ENCODE measurements around the gene C2CD3.
"Not testable (repeated sequence)": the region's sequence is repeated elsewhere in the genome, so short reads cannot be mapped to it uniquely, and the experiment has no call there.

Gene C2CD3

DNA sequence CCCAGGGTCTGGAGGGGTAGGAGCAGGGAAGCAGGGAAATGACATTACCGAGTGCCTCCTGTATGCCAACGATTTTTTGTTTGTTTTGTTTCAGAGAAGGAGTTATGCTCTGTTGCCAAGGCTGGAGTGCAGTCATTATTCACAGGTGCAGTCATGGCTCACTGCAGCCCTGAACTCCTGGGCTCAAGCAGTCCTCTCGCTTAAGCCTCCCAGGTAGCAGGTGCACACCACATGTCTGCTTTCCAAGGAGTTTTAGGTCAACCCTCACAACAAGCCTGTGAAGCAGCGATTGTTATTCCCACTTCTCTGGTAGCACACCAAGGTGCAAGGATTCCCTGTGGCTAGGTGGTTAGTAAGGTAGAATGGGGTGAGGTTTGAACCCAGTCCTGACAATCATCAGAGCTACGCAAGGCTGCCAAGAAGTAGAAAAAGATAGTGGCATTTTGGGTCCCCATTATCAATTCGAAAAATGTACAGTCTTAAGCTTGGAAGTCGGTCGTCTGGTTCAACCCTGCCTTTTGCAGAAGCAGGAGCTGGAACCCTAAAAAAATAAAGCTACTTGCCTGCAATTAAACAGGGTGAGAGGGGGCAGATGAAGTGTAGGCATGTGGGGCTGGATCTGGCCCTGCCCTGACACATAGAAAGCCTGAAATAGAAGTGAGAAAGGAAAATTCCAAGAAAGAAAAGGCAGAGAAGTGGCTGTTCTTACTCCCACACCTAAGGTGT is 171.1 kb downstream of the C2CD3 start:
- no peak for FAIRE-seq

DNA sequence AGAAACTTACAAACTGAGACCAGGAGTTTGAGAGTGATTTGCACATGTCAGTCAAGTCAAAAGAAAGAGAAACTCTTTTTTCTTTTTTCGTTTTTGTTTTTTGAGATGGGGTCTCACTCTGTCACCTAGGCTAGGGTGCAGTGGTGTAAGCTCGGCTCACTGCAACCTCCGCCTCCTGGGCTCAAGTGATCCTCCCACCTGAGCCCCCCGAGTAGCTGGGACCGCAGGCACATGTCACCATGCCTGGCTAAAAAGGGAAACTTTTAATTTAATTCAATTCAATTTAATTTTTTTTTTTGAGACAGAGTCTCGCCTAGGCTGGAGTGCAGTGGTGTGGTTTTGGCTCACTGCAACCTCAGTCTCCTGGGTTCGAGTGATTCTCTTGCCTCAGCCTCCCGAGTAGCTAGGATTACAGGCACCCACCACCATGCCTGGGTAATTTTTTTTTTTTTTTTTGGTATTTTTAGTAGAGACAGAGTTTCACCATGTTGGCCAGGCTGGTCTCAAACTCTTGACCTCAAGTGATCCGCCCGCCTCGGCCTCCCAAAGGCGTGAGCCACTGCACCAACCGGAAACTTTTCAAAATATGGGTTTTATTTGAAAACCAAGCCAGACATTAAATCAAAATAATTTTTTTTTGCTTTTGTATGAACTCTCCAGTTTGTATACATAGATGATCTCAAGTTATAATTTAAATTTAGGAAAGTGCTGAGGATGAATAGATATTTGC is 171.8 kb downstream of the C2CD3 start:
- FAIRE-seq: no peak

DNA sequence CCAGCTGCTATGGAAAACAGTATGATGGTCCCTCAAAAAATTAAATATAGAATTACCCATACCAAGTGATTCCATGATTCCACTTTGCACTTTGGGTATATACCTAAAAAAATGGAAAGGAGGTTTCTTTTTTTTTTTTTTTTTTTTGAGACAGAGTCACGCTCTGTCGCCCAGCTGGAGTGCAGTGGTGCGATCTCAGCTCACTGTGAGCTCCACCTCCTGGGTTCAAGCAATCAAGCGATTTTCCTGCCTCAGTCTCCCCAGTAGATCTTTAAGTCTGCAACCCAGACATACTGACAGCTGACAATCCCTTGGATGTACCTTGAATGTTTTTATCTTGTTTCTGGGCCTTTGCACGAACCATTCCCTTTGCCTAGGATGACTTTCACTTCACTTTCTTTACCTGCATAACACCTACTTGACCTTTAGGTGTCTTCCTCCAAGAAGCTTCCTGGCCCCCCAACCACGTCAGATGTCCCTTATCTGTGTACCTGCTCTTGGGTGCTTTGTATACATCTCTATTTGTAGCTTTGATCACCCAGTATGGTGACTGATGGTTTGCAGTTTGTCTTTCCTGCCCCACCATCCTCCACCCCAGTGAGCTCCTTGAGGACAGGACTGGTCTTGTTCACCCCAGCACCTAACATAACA is 173.6 kb downstream of the C2CD3 start:
- no peak for FAIRE-seq

DNA sequence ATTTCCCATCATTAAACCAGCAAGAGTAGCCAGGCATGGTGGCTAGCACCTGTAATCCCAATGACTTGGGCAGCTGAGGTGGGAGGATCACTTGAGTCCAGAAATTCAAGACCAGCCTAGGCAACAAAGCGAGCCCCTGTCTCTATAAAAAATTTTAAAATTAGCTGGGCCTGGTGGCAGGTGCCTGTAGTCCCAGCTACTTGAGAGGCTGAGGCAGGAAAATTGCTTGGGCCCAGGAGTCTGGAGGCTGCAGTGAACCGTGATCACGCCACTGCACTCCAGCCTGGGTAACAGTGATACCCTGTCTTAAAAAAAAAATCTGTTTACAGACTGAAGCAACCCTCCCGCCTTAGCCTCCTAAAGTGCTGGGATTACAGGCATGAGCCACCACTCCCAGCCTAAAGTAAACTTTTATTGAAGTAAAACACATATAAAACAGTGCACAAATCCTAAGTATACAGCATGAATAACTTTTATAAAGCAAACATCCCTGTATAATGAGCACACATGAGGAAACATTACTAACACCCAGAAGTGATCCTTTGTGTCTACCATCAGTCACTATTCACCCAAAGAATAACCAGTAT is 174.5 kb downstream of the C2CD3 start:
- FAIRE-seq: no peak

DNA sequence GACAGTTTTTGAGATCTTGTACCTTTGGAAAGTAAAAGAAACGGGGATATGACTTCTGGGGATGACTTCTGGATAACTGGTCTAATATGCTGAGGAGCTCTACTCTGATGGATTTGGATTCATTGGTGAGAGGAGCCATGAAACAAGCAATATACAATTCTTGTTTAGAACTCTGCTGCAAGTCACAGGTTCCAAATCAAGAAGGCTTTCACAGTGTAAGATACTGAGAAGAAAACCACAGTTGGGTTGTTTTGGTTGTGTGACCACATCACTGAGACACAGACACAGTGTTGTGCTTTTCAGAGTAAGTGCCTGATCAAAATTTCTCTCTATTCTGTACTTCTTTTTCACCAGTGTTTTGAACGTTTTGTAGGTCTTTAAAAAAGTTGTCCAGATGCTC is 175.1 kb downstream of the C2CD3 start:
- no peak for FAIRE-seq

DNA sequence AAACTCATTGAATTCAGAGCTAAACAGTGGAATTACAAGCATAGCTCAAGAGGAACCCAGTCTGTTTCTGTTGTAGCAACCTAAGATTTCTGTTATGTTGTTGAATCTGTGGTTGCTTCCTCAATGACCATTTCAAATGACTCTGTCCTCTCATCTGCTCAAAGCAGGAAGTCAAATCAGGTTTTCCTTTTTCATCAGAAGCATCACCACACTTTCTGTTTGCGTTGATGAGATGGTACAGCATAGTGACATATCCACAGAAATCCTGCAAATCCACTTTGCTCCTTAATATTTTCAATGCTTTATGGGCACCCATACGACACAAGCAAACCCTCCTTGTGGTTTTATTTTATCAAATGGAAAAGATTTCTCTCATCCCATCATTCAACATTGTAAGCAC is 175.6 kb downstream of the C2CD3 start:
- FAIRE-seq: no peak

DNA sequence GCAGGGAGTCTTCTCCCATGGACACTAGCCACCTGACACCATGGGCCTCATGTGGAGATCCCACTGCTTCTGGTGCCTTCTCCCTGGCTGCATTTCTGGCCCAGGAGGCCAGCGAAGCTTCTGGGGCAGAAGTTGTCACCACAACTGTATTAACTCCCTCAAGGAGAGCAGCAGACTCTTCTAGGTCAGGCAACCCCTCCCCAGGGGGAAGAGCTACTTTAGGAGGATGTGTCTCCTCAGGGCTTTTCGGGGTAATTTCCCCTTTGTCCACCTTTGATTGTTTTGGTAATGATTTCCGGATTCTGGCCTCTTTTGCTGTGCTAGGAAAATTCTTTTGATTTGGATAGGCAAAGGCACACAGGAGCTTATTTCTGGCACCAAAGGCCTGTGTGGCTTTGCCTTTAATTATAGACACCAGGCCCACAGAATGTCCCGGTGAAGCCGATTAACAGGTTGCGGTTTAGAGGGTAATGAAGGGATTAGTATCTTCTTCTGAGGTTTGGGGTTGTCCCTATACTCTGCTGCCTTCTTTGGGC is 179.3 kb downstream of the C2CD3 start:
- FAIRE-seq: no peak

DNA sequence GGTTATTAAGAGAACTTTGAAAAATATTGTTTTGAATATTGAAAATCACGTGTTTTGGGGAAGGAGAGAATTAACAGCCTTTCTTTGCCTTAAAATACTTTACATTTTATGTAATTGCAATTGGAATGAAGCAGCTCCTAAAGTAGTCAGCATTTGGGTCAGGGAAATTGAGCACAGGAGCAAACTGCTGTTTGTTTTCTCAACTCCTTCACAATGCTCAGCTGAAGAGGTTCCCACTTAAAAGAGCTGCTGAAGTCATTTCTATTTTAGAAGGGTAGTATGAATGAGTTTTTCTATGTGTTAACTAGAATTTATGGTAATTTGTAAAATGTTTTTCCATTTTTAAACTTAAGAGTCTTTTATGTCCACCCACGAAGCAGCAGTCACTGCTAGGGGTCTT is 180.1 kb downstream of the C2CD3 start:
- FAIRE-seq: no peak

DNA sequence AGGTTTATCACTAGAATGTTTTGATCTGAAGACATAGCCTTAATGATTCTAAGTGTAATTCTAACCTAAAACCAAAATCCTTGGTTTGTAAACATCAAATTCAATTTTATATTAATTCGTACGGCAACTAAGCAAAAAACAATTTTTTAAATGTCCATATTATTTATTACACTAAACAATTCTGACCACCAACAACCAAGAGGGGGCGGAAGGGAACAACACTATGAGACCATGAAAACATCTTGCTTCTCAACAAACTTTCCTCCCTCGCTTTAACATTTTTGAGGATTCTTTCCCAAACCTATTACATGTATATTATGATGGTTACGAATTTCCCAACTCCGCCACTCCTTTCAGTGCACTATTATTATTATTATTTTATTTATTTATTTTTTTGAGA is 181.6 kb downstream of the C2CD3 start:
- no peak for FAIRE-seq

DNA sequence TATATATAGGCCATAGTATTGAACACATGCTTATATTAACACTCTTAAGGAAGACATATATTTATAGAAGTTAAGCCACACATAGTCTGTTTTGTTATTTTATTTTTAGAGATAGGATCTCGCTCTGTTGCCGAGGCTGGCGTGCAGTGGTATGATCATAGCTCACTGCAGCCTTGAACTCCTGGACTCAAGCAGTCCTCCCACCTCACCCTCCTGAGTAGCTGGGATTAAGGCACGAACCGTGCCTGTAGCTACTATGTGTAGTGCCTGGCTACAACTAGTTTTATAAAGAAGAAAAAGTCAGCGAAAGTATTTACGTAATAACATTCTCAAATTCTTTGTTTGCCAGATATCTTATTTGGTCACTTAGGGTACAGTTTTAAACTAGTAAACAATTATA is 182.6 kb downstream of the C2CD3 start:
- no peak for FAIRE-seq

DNA sequence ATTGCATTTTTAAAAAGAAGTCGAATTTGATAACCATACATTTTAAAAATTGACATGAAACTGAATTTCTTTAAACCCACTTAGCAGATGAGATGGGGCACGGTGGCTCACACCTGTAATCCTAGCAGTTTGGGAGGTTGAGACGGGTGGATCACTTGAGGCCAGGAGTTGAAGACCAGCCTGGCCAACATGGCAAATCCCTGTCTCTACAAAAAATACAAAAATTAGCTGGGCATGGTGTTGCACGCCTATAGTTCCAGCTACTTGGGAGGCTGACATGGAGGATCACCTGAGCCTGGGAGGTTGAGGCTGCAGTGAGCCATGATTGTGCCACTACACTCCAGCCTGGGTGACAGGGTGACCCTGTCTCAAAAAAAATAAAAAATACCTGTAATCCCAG is 185.1 kb downstream of the C2CD3 start:
- FAIRE-seq: not testable (repeated sequence)

DNA sequence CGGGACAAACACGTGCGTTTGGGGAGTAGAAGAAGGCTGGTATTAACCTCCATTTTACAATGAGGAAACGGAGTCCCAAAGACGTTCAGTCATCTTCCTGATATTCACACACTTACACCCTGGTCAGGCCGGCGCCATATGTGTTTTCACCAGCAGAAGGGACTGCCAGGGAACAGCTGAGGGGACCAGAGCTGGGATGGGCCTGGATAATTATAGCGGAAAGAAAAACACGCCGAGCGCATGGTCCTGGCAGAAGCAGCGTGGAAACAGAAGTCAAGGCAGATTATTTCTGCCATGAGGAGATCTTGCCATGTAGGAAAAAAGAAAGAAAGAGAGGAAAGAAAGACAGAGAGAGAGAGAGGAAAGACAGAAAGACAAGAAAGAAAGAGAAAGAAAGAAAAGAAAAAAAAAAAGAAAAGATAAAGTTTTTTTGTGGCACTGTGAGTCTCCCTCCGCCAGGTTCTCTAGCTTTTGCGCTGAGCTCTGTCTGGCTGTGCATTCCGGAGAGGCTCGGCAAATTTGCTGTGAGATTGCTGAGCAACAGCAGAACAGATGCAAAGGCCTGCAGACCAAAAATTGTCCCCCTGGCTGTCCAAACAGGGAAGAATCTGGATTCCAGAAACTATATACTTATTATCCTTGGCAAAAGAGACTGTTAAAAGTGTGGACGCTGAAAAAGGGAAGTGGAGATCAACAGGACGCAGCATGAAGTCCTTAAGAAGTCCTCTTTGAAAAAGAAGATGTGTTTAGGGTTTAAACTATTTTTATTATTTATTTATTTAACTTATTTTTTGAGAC is 186.9 kb downstream of the C2CD3 start:
- no peak for FAIRE-seq

DNA sequence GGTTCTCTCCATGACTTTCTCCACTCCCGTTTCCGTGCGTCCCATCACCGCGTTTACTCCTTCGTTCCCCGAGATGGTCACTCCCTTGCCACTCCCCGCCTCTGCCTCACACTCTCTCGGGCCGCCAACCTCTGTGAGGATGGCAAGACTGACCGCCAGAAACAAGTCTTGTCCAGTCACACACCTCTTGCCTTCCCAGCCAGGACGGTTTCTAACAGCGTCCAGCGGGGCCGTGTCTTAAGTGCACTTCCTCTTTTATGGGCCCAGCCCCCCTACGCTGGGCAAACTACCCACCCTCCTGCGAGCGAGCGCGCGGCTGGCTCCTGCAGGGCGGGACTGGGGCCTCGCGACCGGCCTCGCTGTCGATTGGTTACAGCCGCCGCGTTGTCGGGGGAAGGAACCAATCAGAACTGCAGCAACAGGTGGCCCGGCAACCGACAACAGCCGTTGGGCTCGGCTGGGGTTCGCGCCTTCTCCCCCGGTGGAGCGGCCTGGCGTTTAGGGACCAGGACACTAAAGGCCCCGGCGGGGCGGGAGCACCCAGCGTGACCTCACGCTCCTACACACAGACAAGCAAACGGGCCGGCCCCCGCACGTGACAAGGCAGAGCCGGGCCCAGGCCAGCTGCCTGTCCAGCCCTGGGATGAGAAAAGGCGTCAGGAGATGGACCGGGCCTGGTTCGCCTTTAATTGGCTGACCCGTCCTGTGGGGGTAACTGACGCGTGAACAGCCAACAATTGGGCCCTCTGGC is 187.6 kb downstream of the C2CD3 start:
- no peak for FAIRE-seq

DNA sequence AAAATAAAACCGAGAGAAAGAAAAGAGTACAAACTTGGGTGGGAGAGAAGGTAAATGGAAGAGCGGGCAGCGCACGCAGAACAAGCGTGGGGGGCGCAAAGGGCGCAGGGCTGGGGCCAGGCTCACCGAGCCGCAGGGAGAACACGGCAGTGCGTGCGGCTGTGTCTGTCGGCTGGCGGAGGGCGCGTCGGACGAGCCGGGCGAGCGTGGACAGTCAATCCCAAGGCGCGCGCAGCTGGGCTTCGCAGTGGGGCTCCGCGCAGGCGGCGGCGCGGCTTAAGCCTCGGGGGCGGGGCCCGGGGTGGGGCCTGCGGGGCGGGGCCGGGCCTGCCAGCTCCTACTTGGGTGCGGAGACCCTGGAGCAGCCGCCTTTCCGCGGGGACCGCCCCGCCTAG is 188.2 kb downstream of the C2CD3 start, which contains the start of gene UCP2:
TSS of gene UCP2 (minus strand) at position 249 of the 395 bp plus-strand sequence. CDS start 4,465 bp downstream, outside the sequence.
- FAIRE-seq: no peak

DNA sequence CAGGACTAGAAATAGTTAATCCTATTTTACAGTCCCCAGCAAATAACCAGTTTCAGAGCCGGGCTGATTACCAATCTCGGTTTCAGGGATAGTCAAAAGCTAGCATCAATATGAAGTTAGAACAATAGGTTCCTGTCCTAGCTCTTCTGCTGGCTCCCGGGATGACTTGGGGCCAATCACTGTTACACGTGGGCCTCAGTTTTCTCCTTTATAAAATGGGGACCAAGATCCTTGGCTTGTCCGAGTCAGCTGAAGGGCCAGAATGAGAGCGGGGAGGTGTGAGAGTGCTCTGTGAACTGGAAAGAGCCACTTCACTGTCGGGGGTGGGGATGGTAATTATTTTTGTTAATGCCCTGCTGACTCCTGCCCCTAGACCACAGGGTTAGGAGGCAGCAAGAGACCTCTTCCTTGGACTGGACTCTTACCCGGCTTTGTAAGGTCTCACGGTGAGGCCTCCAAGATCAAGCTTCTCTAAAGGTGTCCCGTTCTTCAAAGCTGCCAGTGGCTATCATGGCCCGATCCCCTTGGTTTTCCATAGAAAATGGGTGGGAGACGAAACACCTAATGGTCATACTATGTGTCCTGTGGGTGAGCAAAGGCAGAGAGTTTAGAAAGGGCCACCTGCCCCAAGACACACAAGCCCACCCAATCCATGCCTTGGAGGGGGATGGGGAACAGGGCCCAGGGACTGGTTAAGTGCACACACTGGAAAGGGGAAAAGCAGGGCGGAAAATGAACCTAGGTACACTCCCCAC is 189.6 kb downstream of the C2CD3 start:
- no peak for FAIRE-seq

DNA sequence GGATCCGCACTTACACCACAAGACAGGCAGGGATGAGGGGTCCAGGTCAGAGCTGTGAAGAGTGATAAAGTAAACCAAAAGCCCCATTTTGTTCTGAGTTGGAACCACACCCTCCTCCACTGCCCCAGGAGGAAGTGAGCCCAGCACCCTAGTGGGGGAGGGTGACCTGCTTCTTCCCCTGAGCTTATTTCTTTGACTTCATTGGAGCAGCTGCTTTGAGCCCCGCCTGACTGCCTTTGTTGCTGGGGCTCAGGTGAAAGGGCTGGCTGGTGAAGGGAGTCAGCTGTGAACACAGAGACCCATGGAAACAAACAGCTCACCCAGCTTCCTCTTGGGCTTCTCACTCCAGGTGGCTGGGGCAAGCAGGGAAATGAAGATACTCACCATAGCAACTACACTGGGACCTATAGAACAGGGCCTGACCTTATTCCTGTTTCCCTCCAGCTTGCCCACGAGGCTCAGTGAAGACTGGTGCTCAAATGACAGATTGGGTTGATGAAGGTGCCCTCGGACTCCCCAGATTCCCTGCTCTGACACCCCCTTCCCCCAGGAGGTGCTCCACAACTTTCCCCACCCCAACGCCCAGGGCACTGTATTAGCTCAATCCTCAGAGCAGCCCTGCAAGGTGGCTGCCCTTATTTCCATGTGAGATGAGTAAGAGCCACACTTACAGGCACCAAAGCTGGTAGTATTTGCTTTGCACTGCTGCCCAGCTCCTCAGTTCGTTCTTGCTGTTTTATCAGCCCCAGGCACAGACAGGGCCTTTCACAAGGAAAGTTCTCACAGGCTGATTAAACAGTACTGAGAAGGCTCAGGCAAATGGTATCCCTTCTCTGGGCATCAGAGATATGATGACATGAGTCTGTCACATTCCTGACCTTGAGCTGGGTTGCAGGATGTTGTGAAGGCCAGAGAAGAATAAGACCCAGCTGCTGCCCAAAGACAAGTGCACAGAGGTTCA is 190.5 kb downstream of the C2CD3 start:
- no peak for FAIRE-seq

DNA sequence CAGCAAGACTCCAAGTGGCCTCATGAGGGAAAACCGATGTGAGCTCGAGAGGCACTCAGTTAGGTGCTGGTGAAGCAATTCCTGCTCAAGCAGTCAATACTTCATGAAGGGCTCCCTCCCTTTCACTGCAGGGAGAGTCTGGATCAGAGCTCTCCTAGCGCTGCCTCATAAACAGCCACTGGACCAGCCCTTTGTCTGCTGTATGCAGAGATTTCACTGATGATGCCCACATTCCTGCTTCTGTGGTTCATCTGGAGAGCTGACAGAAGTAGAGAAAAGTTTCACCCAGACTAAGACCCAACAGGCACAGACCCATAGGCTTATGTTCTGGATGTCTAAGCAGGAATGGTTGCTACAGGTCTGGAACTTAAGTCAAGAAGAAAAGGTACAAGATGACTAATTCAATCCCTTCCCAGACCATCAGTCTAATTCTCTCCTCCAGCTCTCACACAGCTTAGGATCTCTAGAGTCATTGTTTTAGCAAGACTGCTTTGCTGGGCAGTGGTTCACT is 192.2 kb downstream of the C2CD3 start:
- no peak for FAIRE-seq

DNA sequence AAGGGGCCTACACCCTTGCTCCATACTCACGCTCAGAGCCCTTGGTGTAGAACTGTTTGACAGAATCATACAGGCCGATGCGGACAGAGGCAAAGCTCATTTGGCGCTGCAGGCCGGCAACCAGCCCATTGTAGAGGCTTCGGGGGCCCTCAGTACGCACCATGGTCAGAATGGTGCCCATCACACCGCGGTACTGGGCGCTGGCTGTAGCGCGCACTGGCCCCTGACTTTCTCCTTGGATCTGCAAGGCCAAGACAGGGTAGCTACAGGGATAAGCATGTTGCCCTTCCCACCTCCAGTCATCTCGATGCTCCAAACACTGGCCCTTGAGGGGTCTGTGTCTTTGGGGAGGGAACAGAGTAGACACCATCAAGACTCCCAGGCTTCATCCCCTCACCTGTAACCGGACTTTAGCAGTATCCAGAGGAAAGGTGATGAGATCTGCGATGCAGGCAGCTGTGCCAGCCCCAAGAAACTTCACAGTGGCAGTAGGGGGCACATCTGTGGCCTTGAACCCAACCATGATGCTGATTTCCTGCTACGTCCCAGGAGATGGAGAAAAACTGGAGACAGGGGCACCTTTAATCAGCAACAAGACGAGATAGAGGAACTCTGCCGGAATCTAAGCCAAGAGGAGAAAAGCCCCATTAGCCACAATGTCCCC is 192.8 kb downstream of the C2CD3 start:
- FAIRE-seq: no peak

All from TTC549 (cell line).